Muscle layer of duodenum (tissue), 2 donors: Measurements from ENCODE around the gene ATPAF1.

ENCODE experiments used
- H3K27ac ChIP-seq: one replicate; pipeline ENCODE4 v1.7.0; 2013; ENCODE audit warnings: mild to moderate bottlenecking, low read length
- H3K27me3 ChIP-seq: one replicate; pipeline ENCODE4 v1.7.0; 2013; ENCODE audit warnings: low read depth, mild to moderate bottlenecking, control low read depth, low read length
- H3K36me3 ChIP-seq, 2 donors: one replicate each; pipeline ENCODE4 v1.7.0; 2013; ENCODE audit warnings: low read length in 2 of 2, control low read depth in 1 of 2, mild to moderate bottlenecking in 1 of 2; ENCODE audit not compliant: insufficient read depth in 2 of 2, control insufficient read depth in 1 of 2
- H3K4me1 ChIP-seq, 2 donors: one replicate each; pipeline ENCODE4 v1.7.0; 2013; ENCODE audit warnings: low read length in 2 of 2, mild to moderate bottlenecking in 2 of 2, control low read depth in 1 of 2, moderate library complexity in 1 of 2; ENCODE audit not compliant: insufficient read depth in 2 of 2, control insufficient read depth in 1 of 2
- H3K4me3 ChIP-seq, 2 donors: one replicate each; pipeline ENCODE4 v1.7.0; 2013; ENCODE audit warnings: low read length in 2 of 2, low read depth in 1 of 2, mild to moderate bottlenecking in 1 of 2
- H3K9me3 ChIP-seq, 2 donors: one replicate each; pipeline ENCODE4 v1.7.0; 2013; ENCODE audit warnings: low read length in 2 of 2, control low read depth in 1 of 2, mild to moderate bottlenecking in 1 of 2; ENCODE audit not compliant: control insufficient read depth in 1 of 2
- donor health status: healthy.

ATPAF1 gene

DNA sequence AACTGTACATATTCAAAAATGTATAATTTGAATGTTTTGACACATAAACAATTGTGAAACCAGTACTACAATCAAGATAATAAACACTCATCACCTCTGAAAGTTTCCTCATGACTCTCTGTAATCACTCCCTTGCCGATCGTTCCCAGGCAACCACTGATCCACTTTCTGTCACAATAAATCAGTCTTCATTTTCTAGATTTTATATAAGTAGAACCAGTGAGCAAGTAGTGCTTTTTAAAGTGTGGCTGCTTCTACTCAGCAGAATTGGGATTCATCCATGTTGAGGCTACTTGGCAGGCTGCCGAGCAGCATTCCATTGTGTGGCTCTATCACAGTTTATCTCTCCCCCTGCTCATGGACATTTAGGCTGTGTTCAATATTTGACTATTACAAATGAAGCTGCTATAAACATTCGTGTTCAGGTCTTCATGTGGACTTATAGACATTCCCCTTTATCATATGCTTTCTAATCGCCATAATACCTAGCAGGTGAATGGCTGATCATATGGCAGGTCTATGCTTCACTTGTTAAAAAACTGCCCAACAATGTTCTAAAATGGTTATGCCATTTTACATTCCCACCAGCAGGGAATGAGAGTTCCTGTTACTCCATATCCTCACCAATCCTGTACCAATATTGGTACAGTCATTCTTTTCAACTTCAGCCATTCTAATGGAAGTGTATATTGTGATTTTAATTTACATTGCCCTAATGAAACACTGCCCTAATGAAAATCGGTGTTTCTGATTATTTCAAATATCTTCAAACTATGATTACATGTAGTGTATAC lies 24.0 kb upstream of the ATPAF1 start:
- peaks cover 4 to 20% of the 10 kb centered on the region in 2 donors for H3K4me1 ChIP-seq
- H3K9me3 ChIP-seq, result no peaks in the 10 kb centered on the region
- no peak overlapping the region for H3K4me3 ChIP-seq
- H3K36me3 ChIP-seq, result peaks cover 46% of the 10 kb centered on the region in 2 donors
- no peaks in the 10 kb centered on the region for H3K27me3 ChIP-seq
- no peak overlapping the region for H3K27ac ChIP-seq

DNA sequence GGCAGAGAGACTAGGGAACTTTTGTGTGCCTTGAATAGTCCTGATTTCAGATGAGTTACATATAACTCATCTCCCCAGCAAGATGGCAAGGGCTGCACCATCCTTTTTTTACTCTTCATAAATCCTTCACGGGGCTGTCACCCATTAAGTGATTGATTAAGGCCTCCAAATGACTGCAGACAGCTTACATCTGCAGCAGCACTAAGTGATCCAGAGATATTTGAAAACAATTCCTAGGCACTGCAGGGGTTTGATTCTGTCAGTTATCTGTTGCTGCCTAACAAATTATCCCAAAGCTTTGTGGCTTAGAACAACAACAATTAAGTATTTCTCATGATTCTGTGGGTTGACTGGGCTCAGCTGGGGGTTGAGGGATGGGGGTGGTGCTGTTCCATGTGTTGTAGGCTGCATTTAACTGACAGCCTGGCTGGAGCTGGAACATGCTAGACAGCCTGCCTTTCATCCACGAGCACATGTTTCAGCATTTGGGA lies 22.8 kb upstream of the ATPAF1 start:
- no peak overlapping the region for H3K4me3 ChIP-seq
- no peak overlapping the region for H3K27ac ChIP-seq
- H3K27me3 ChIP-seq, result no peaks in the 10 kb centered on the region
- no peaks in the 10 kb centered on the region for H3K9me3 ChIP-seq
- peaks cover 39 to 46% of the 10 kb centered on the region in 2 donors for H3K36me3 ChIP-seq
- H3K4me1 ChIP-seq, result peaks cover 4 to 22% of the 10 kb centered on the region in 2 donors

DNA sequence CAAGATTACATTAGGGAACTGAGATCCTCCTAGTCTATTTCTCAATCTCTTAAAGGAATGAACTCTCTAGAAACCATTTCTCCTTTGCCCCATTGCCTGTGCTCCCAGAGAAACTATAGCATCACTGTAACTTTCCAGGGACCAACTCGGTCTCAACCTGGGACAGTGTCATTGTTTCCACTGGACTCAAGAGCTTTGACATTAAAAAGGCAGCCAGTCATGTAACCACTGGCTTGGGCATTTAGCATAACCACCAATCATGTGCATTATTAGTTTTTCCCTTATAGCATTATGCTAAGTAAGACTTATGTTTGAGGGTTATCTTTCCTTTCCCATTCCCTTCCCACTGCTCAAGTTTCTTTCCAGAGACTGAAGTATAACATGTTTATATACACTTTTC lies 21.7 kb upstream of the ATPAF1 start:
- Histone ChIP-seq H3K4me3 (no peak overlapping the region), H3K4me1 (peaks cover 4 to 22% of the 10 kb centered on the region in 2 donors), H3K36me3 (peaks cover 40 to 43% of the 10 kb centered on the region in 2 donors), H3K9me3 (no peaks in the 10 kb centered on the region), H3K27me3 (no peaks in the 10 kb centered on the region), H3K27ac (no peak overlapping the region)

DNA sequence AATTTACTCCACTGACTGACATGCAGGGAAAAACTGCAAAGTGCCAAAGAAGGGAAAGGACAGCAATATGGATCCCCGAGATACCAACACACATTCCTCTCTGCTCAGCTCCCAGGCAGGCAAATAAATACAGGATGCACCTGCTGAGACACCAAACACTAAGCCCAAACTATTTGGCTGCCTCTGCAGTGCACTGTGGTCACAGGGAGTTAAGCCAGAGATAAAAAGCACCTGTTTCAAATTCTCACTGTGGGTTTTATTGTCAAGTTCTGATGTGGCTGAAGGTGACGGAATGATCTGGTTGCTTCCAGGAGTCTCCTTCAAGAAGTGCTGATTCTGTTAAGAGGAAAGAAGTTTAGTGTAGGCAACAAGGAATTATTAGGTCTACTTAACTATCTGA lies 21.2 kb upstream of the ATPAF1 start:
- no peak overlapping the region for H3K27ac ChIP-seq

DNA sequence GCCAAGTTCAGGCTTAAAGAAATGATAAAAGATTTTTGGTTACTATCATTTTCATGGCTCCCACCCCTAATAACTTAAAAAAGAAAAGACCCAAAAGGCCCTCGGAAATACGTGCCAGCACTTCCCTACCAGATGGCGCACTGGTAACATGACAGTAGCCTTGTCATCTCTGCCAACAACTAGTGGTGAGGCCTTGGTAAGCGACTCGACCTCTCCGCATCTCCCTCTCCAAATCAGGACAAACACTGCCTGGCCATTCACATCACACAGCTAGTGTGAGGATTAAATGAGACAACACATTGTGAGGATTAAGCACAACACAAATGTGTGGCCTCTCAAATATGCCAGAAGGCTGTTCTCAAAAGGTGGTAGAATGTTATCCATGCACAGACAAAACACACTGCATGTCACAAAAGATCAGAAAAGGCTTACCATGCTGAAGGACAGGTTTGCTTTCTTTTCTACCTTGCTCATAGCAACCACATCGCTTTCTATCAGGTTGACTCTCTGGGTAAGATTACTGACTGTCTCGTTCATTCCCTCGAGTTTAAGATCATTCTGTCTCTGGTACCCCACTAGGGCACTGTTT lies 19.9 kb upstream of the ATPAF1 start:
- Histone ChIP-seq H3K27ac (no peak overlapping the region), H3K27me3 (no peaks in the 10 kb centered on the region), H3K9me3 (no peaks in the 10 kb centered on the region), H3K4me1 (peaks cover 4 to 22% of the 10 kb centered on the region in 2 donors), H3K36me3 (peaks cover 59 to 61% of the 10 kb centered on the region in 2 donors), H3K4me3 (no peak overlapping the region)

More for the DNA sequence above, 21.2 kb upstream of the ATPAF1 start:
- H3K27me3 ChIP-seq, result no peaks in the 10 kb centered on the region
- H3K4me3 ChIP-seq, result no peak overlapping the region
- peaks cover 4 to 22% of the 10 kb centered on the region in 2 donors for H3K4me1 ChIP-seq
- no peaks in the 10 kb centered on the region for H3K9me3 ChIP-seq
- peaks cover 46 to 48% of the 10 kb centered on the region in 2 donors for H3K36me3 ChIP-seq

DNA sequence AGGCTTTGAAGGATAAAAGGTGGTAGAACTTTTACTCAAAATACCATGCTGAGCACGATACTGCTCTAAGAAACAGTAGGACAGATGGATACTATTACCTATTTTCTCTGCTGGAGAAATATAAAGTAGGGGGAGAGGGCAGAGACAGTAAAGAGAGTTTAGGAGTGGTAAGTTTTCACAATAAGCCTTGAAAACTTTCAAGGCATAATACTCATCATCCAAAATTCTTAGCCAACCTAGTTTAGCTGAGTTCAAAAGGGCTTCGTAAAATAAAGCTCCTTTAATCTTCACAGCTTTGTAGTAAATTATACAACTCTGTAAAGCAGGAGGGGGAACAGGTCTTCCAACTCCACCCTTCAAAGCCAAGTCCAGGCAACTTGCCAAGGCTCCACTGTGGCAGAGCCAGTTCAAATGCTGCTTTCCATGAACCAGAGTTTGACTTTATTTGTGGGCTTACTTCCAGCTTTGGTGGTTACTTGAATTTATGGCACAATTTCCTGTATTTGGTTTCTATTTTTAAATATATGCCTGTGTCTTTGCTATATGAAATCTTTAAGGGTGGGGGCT lies 19.0 kb upstream of the ATPAF1 start:
- no peaks in the 10 kb centered on the region for H3K27me3 ChIP-seq
- no peak overlapping the region for H3K4me3 ChIP-seq
- H3K27ac ChIP-seq, result no peak overlapping the region
- peaks cover 68 to 69% of the 10 kb centered on the region in 2 donors for H3K36me3 ChIP-seq
- H3K9me3 ChIP-seq, result no peaks in the 10 kb centered on the region
- peaks cover 4 to 18% of the 10 kb centered on the region in 2 donors for H3K4me1 ChIP-seq

DNA sequence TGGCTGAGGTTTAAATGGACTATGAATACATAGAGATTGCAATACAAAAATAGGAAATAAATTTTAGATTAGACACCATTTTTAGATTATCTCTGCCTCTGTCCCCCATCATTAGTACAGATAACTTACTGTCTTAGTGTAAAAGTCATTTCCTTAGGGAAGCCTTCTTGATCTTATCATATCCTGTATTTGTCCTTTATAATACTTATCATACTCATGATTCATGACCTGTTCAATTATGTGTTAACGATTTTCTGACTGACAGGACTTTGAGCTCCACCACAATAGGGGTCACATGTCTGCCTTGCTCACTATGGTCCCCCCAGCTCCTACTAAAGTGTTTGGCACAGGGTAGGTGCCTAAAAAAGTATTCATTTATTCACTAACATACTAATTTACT lies 18.1 kb upstream of the ATPAF1 start:
- peaks cover 4 to 10% of the 10 kb centered on the region in 2 donors for H3K4me1 ChIP-seq
- H3K9me3 ChIP-seq, result no peaks in the 10 kb centered on the region
- H3K27ac ChIP-seq, result no peak overlapping the region
- peaks cover 64 to 75% of the 10 kb centered on the region in 2 donors for H3K36me3 ChIP-seq
- H3K4me3 ChIP-seq, result no peak overlapping the region
- H3K27me3 ChIP-seq, result no peaks in the 10 kb centered on the region

DNA sequence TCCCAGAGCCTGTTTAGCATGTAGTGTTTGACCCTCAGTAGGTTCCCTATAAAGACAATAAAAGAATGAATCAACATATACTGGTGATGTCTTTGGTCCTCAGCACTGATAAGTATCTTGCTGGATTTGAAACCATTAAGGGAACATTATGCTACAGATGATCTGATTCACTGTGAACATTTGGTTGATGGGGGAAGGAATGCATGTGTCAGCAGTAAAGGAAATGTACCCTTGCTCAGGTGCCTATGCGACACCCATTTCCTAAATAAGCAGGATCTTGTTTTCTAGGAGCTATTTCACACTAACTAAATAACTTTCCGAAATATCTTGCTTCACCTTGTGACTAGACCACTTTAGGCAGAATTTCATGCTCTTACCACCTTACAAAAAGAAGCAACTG lies 16.5 kb upstream of the ATPAF1 start:
- Histone ChIP-seq H3K27ac (no peak overlapping the region), H3K4me3 (no peak overlapping the region), H3K36me3 (peaks cover 63 to 81% of the 10 kb centered on the region in 2 donors), H3K27me3 (no peaks in the 10 kb centered on the region), H3K9me3 (no peaks in the 10 kb centered on the region), H3K4me1 (peaks cover 4 to 10% of the 10 kb centered on the region in 2 donors)

DNA sequence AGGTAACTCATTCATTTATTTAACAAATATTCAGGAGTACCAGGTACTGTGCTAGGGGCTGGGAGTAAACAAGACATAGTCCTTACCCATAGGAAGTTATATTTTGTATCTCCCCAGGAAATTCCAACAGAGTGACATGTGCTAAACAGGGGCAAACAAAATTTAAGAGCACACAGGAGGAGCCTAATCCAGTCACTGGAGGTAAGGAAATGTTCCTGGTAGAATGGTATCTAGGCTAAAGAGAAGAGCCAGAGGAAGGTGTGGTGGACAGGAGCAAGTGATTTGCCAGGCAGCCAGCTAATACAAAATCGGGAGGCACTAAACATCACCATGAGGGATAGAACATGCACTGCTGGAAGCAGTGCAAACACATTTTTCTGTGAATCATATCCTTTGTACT lies 13.9 kb upstream of the ATPAF1 start:
- H3K36me3 ChIP-seq, result peaks cover 61 to 85% of the 10 kb centered on the region in 2 donors
- H3K4me1 ChIP-seq, result peaks cover 0 to under 1% of the 10 kb centered on the region in 2 donors
- no peaks in the 10 kb centered on the region for H3K9me3 ChIP-seq
- no peak overlapping the region for H3K4me3 ChIP-seq
- no peaks in the 10 kb centered on the region for H3K27me3 ChIP-seq
- H3K27ac ChIP-seq, result no peak overlapping the region

DNA sequence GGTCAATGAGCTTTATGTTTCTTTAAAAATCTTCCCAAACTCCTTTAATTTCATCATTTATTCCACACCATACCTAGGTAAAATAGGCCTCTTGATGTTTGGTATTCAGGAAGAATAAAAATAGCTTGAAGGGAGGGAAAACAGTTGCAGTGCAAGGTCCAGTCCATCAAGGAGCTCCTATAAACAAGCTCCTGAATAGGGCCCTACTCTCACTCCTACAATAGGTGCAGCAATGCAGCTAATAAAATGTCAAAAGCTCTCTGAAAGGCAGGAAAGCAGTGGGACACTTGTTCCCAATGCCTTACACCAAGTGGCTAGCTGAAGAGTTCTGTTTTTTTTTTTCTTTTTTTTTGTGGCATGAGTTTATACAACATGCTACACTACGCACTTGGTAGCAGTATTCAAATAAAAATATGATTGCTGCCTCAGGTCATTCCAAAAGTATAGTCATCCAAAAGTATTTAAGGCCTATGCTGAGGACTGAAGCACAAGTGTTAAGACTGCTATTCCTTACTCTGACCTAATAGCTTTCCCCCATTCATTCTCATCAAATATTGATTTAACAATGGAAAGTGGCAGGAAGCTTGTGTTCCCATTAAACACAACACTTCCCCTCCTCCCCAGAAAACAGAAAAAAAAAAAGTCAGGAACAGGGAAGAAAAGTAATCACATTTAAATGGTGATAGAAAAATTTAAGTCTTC lies 13.3 kb upstream of the ATPAF1 start:
- Histone ChIP-seq H3K9me3 (no peaks in the 10 kb centered on the region), H3K4me1 (no peaks in the 10 kb centered on the region), H3K36me3 (peaks cover 64 to 86% of the 10 kb centered on the region in 2 donors), H3K27ac (no peak overlapping the region), H3K27me3 (no peaks in the 10 kb centered on the region), H3K4me3 (no peak overlapping the region)
